ENCODE results near the gene B3GAT2. TPM values are rescaled to one million over a fixed set of nuclear protein-coding genes. Genes with fewer than 3 reads are reported as not detected.

Gene B3GAT2
- total and polyA plus RNA-seq, 2 of the 13 experiments (the other 11 are each of a cell fraction or from before 2014, with no cell fraction given): 0.01 to 0.02 TPM

DNA sequence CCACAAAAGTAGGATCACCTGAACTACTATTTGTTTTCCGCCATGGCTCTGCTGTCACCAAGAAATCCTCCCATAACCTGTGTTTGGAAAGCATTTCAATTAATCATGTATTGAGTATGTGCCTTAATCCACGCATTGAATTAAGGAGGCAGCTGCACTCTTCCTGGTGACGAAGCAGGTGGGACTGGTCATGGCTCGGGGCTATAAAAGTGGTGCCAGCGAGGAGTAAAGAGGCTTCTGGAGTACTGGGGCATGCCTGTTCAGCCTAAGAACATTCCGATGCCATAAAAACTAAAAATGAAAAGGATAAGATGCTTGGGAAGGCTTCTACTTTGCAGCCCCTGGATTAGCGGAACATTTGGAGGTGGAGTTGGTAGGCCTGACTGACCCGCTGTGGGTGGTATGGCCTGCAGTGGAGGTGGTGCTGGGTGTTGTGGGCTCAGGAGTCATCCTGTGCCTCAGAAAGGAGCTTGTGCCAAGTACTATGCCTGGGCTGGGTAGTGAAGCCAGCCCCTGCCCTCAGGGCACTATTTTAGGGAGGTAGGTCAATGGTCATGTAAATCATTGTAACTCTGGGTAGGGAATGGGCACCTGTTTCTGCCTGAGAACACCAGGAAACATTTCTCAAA lies 110.5 kb downstream of the B3GAT2 start:
- FAIRE-seq (no peak), DNase-seq (ENCODE audit: low spot score) (no peak)

GRCh38 chr6:70844301-70844700 lies 112.6 kb downstream of the B3GAT2 start:
- Histone ChIP-seq H4K20me1 (ENCODE audit: insufficient read depth, low read length) (no peaks in the 10 kb centered on the region), H2AFZ (ENCODE audit: low read length) (no peak overlapping the region), H3K4me2 (ENCODE audit: low read depth, low read length) (no peak overlapping the region), H3K27me3 (ENCODE audit: control insufficient read depth in 1 of 2, insufficient read depth in 2 of 2, low read length in 2 of 2) (no peaks in the 10 kb centered on the region; a peak in 1 of 5 replicates), H3K9me3 (ENCODE audit: low read length) (no peaks in the 10 kb centered on the region), H3K4me3 (replicated peaks in 1 of 3; ENCODE audit: insufficient read depth in 1 of 3, low read depth in 2 of 3, low read length in 3 of 3) (no peak overlapping the region), H3K36me3 (replicated peaks in 1 of 2; ENCODE audit: control insufficient read depth in 1 of 2, insufficient read depth in 2 of 2, low read length in 2 of 2) (no peaks in the 10 kb centered on the region), H3K9ac (ENCODE audit: insufficient read depth, low read depth, low read length) (no peak overlapping the region), H3K27ac (ENCODE audit: extremely low read length, insufficient read depth, low read length) (no peak overlapping the region), H3K79me2 (ENCODE audit: insufficient read depth, low read length) (no peaks in the 10 kb centered on the region), H3K4me1 (ENCODE audit: insufficient read depth, low read length) (peaks cover 22% of the 10 kb centered on the region)
- FAIRE-seq: no peak
- BruUV-seq (replicated peaks): no TSS peak
- in situ Hi-C loops (cut with HindIII; ENCODE audit: extremely low pct_ligation_motif_present, low pct_unique_long_range_greater_than_20kb) (no loop called here), intact Hi-C loops (cut with micrococcal nuclease; ENCODE audit: unreplicated experiment) (no loop called here)
- ChIA-PET POLR2A (no interaction called here), CTCF (ENCODE audit: low intra/inter-chr PET ratio, low total read pairs) (no interaction called here)
- no peak for DNase-seq (ENCODE audit: low spot score)
- WGBS (ENCODE audit: low lambda C conversion rate): 89% methylated on average over 1 of the region's 1 CpG
- ATAC-seq: no peak
- TF ChIP-seq SOX6 (IDR thresholded peaks at IDR 0.05): no peak
- no peak for TF ChIP-seq SOX6 (CRISPR knock-in tag; IDR thresholded peaks at IDR 0.05)
- no peak for TF ChIP-seq ZNF136 (CRISPR knock-in tag; IDR thresholded peaks at IDR 0.05; ENCODE audit: low read depth)
- no peak for TF ChIP-seq ZNF326 (CRISPR knock-in tag; IDR thresholded peaks at IDR 0.05; ENCODE audit: borderline replicate concordance)
- no peak for TF ChIP-seq SRF (IDR thresholded peaks at IDR 0.05; ENCODE audit: low read depth, low read length)
- TF ChIP-seq ZBTB4 (CRISPR knock-in tag; IDR thresholded peaks at IDR 0.05; ENCODE audit: borderline replicate concordance): no peak
- TF ChIP-seq, protein P1, sequence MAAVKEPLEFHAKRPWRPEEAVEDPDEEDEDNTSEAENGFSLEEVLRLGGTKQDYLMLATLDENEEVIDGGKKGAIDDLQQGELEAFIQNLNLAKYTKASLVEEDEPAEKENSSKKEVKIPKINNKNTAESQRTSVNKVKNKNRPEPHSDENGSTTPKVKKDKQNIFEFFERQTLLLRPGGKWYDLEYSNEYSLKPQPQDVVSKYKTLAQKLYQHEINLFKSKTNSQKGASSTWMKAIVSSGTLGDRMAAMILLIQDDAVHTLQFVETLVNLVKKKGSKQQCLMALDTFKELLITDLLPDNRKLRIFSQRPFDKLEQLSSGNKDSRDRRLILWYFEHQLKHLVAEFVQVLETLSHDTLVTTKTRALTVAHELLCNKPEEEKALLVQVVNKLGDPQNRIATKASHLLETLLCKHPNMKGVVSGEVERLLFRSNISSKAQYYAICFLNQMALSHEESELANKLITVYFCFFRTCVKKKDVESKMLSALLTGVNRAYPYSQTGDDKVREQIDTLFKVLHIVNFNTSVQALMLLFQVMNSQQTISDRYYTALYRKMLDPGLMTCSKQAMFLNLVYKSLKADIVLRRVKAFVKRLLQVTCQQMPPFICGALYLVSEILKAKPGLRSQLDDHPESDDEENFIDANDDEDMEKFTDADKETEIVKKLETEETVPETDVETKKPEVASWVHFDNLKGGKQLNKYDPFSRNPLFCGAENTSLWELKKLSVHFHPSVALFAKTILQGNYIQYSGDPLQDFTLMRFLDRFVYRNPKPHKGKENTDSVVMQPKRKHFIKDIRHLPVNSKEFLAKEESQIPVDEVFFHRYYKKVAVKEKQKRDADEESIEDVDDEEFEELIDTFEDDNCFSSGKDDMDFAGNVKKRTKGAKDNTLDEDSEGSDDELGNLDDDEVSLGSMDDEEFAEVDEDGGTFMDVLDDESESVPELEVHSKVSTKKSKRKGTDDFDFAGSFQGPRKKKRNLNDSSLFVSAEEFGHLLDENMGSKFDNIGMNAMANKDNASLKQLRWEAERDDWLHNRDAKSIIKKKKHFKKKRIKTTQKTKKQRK (IDR thresholded peaks at IDR 0.05; ENCODE audit: low read length): no peak

More for the DNA sequence above, 110.5 kb downstream of the B3GAT2 start:
- ATAC-seq: no peak
- TF ChIP-seq FOXC1 (CRISPR knock-in tag; IDR thresholded peaks at IDR 0.05; ENCODE audit: borderline replicate concordance): no peak
- TF ChIP-seq ZNF121 (CRISPR knock-in tag; IDR thresholded peaks at IDR 0.05): no peak
- TF ChIP-seq, protein P2, sequence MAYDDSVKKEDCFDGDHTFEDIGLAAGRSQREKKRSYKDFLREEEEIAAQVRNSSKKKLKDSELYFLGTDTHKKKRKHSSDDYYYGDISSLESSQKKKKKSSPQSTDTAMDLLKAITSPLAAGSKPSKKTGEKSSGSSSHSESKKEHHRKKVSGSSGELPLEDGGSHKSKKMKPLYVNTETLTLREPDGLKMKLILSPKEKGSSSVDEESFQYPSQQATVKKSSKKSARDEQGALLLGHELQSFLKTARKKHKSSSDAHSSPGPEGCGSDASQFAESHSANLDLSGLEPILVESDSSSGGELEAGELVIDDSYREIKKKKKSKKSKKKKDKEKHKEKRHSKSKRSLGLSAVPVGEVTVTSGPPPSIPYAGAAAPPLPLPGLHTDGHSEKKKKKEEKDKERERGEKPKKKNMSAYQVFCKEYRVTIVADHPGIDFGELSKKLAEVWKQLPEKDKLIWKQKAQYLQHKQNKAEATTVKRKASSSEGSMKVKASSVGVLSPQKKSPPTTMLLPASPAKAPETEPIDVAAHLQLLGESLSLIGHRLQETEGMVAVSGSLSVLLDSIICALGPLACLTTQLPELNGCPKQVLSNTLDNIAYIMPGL (CRISPR knock-in tag; IDR thresholded peaks at IDR 0.05; ENCODE audit: borderline replicate concordance in 1 of 2, low read depth in 1 of 2): no peak
- no peak overlapping the region for H3K4me3 ChIP-seq (replicated peaks in 1 of 3; ENCODE audit: insufficient read depth in 1 of 3, low read depth in 2 of 3, low read length in 3 of 3)
- H4K20me1 ChIP-seq (ENCODE audit: insufficient read depth, low read length): no peaks in the 10 kb centered on the region
- BruUV-seq (replicated peaks): no TSS peak
- WGBS (ENCODE audit: low lambda C conversion rate): 96% methylated on average over 8 of the region's 8 CpGs
- no peaks in the 10 kb centered on the region for H3K36me3 ChIP-seq (replicated peaks in 1 of 2; ENCODE audit: control insufficient read depth in 1 of 2, insufficient read depth in 2 of 2, low read length in 2 of 2)
- H3K79me2 ChIP-seq (ENCODE audit: insufficient read depth, low read length): no peaks in the 10 kb centered on the region
- in situ Hi-C loops (cut with HindIII; ENCODE audit: extremely low pct_ligation_motif_present, low pct_unique_long_range_greater_than_20kb) (no loop called here), intact Hi-C loops (cut with micrococcal nuclease; ENCODE audit: unreplicated experiment) (no loop called here)
- H3K27me3 ChIP-seq (ENCODE audit: control insufficient read depth in 1 of 2, insufficient read depth in 2 of 2, low read length in 2 of 2): no peaks in the 10 kb centered on the region
- no peak overlapping the region for H2AFZ ChIP-seq (ENCODE audit: low read length)
- no peak overlapping the region for H3K4me2 ChIP-seq (ENCODE audit: low read depth, low read length)
- no peak overlapping the region for H3K9ac ChIP-seq (ENCODE audit: insufficient read depth, low read depth, low read length)
- ChIA-PET CTCF (ENCODE audit: low intra/inter-chr PET ratio, low total read pairs) (no interaction called here), POLR2A (no interaction called here)
- H3K9me3 ChIP-seq (ENCODE audit: low read length): no peaks in the 10 kb centered on the region
- no peak overlapping the region for H3K27ac ChIP-seq (ENCODE audit: extremely low read length, insufficient read depth, low read length)
- peaks cover 26% of the 10 kb centered on the region for H3K4me1 ChIP-seq (ENCODE audit: insufficient read depth, low read length)

Data from HepG2 (cell line).